Subcutaneous abdominal adipose tissue (tissue), 5 donors: ENCODE data around the gene GEMIN2.
"Not testable (repeated sequence)": the region's sequence is repeated elsewhere in the genome, so short reads cannot be mapped to it uniquely, and the experiment has no call there.

Experiments
- H3K27ac ChIP-seq: one replicate; pipeline ENCODE4 v1.7.0; 2013; ENCODE audit warnings: low read depth, mild to moderate bottlenecking, inconsistent platforms, low read length, moderate library complexity
- H3K27me3 ChIP-seq, 5 donors: one replicate each; pipeline ENCODE4 v1.7.0; 2013; ENCODE audit warnings: low read length in 5 of 5, inconsistent platforms in 1 of 5; ENCODE audit not compliant: control insufficient read depth in 5 of 5, insufficient read depth in 4 of 5
- H3K36me3 ChIP-seq, 5 donors: one replicate each; pipeline ENCODE4 v1.7.0; 2013; ENCODE audit warnings: low read length in 5 of 5; ENCODE audit not compliant: control insufficient read depth in 5 of 5, insufficient read depth in 5 of 5
- H3K4me1 ChIP-seq, 5 donors: one replicate each; pipeline ENCODE4 v1.7.0; 2013; ENCODE audit warnings: low read length in 5 of 5, mild to moderate bottlenecking in 3 of 5, moderate library complexity in 1 of 5; ENCODE audit not compliant: control insufficient read depth in 5 of 5, insufficient read depth in 5 of 5
- H3K4me3 ChIP-seq, 5 donors: one replicate each; pipeline ENCODE4 v1.7.0; 2013; ENCODE audit warnings: low read length in 5 of 5, low read depth in 1 of 5
- H3K9ac ChIP-seq, 5 donors: one replicate each; pipeline ENCODE4 v1.7.0; 2013; ENCODE audit warnings: low read length in 5 of 5, mild to moderate bottlenecking in 4 of 5, moderate library complexity in 3 of 5
- H3K9me3 ChIP-seq, 5 donors: one replicate each; pipeline ENCODE4 v1.7.0; 2013; ENCODE audit warnings: low read length in 5 of 5; ENCODE audit not compliant: control insufficient read depth in 5 of 5
- donor health status: healthy.
- donor health status: healthy.
- donor health status: healthy.
- donor health status: healthy.
- donor health status: healthy.

GEMIN2 gene

GRCh38 chr14:39109893-39110715 is 4.0 kb upstream of the GEMIN2 start:
- Histone ChIP-seq H3K9ac (peak overlapping the region in 1 of 5 donors; percentile 40), H3K36me3 (no peaks in the 10 kb centered on the region), H3K9me3 (no peaks in the 10 kb centered on the region), H3K4me3 (no peak overlapping the region), H3K4me1 (peaks cover 0 to 16% (median 9%) of the 10 kb centered on the region in 5 donors), H3K27ac (no peak overlapping the region), H3K27me3 (no peaks in the 10 kb centered on the region)

GRCh38 chr14:39113685-39114072 is 444 bp upstream of the GEMIN2 start:
- peak overlapping the region; percentile 65 to 95 (median 93) for H3K4me3 ChIP-seq
- H3K27ac ChIP-seq, result peak overlapping the region; percentile 70

GRCh38 chr14:39122330-39123138 is 8.4 kb downstream of the GEMIN2 start:
- Histone ChIP-seq H3K4me1 (peaks cover 0 to 19% (median 9%) of the 10 kb centered on the region in 5 donors), H3K9me3 (no peaks in the 10 kb centered on the region), H3K9ac (peak overlapping the region in 2 of 5 donors; percentile 22 to 56), H3K36me3 (peaks cover 22 to 54% (median 27%) of the 10 kb centered on the region in 5 donors), H3K27ac (peak overlapping the region; percentile 85), H3K27me3 (no peaks in the 10 kb centered on the region), H3K4me3 (no peak overlapping the region)

More at GRCh38 chr14:39113685-39114072, 444 bp upstream of the GEMIN2 start:
- H3K4me1 ChIP-seq, result peaks cover 0 to 17% (median 10%) of the 10 kb centered on the region in 5 donors
- peak overlapping the region; percentile 68 to 92 (median 88) for H3K9ac ChIP-seq
- H3K27me3 ChIP-seq, result no peaks in the 10 kb centered on the region
- peaks cover 3 to 12% (median 5%) of the 10 kb centered on the region in 5 donors for H3K36me3 ChIP-seq
- no peaks in the 10 kb centered on the region for H3K9me3 ChIP-seq

GRCh38 chr14:39137835-39138234 is 23.7 kb downstream of the GEMIN2 start:
- H3K9me3 ChIP-seq, H3K4me1 ChIP-seq, H3K9ac ChIP-seq, H3K4me3 ChIP-seq, H3K27ac ChIP-seq, H3K27me3 ChIP-seq: not testable (repeated sequence)
- peaks cover 16 to 59% (median 32%) of the 10 kb centered on the region in 5 donors for H3K36me3 ChIP-seq

GRCh38 chr14:39138440-39138839 is 24.3 kb downstream of the GEMIN2 start:
- Histone ChIP-seq H3K9me3 (no peaks in the 10 kb centered on the region), H3K27ac (no peak overlapping the region), H3K4me1 (no peaks in the 10 kb centered on the region), H3K9ac (no peak overlapping the region), H3K4me3 (no peak overlapping the region), H3K27me3 (no peaks in the 10 kb centered on the region), H3K36me3 (peaks cover 16 to 59% (median 32%) of the 10 kb centered on the region in 5 donors)

GRCh38 chr14:39140170-39140569 is 26.0 kb downstream of the GEMIN2 start:
- H3K9me3 ChIP-seq, result no peaks in the 10 kb centered on the region
- H3K9ac ChIP-seq, result no peak overlapping the region
- no peak overlapping the region for H3K4me3 ChIP-seq
- peaks cover 12 to 47% (median 21%) of the 10 kb centered on the region in 5 donors for H3K36me3 ChIP-seq
- H3K27me3 ChIP-seq, result no peaks in the 10 kb centered on the region
- H3K27ac ChIP-seq, result no peak overlapping the region
- H3K4me1 ChIP-seq, result no peaks in the 10 kb centered on the region

- H3K27me3 ChIP-seq, H3K4me3 ChIP-seq, H3K9ac ChIP-seq, H3K9me3 ChIP-seq, H3K27ac ChIP-seq, H3K4me1 ChIP-seq: not testable (repeated sequence)
- H3K36me3 ChIP-seq, result peaks cover 5 to 39% (median 11%) of the 10 kb centered on the region in 5 donors
These were observed 27.5 kb downstream of the GEMIN2 start for GRCh38 chr14:39141623-39142022.

- not testable (repeated sequence) for H3K27me3 ChIP-seq, H3K9me3 ChIP-seq, H3K27ac ChIP-seq, H3K4me1 ChIP-seq, H3K9ac ChIP-seq, H3K4me3 ChIP-seq
- H3K36me3 ChIP-seq, result peaks cover 5 to 42% (median 12%) of the 10 kb centered on the region in 5 donors
These were observed 29.1 kb downstream of the GEMIN2 start for GRCh38 chr14:39143226-39143625.

- H3K27me3 ChIP-seq, result no peaks in the 10 kb centered on the region
- no peak overlapping the region for H3K4me3 ChIP-seq
- peaks cover 15 to 42% (median 25%) of the 10 kb centered on the region in 5 donors for H3K36me3 ChIP-seq
- no peak overlapping the region for H3K27ac ChIP-seq
- H3K9me3 ChIP-seq, result no peaks in the 10 kb centered on the region
- H3K9ac ChIP-seq, result no peak overlapping the region
- H3K4me1 ChIP-seq, result no peaks in the 10 kb centered on the region
These were observed 31.3 kb downstream of the GEMIN2 start for GRCh38 chr14:39145266-39145966.
